ENCODE data around the gene KCNJ6. TPM values are rescaled to one million over a fixed set of nuclear protein-coding genes. Genes with fewer than 3 reads are reported as not detected.
A peak's percentile ranks its signal among the peaks of the same experiment; 100 is the strongest.

Gene KCNJ6
- total and polyA plus RNA-seq, 8 donors, result 0.03 to 0.28 (median 0.17) TPM

- H3K27ac ChIP-seq, result no peak overlapping the region
- DNase-seq (no peak), ATAC-seq (no peak)
- no peaks in the 10 kb centered on the region for H3K9me3 ChIP-seq
- peaks cover 0 to 11% of the 10 kb centered on the region in 2 donors for H3K4me1 ChIP-seq
- no peaks in the 10 kb centered on the region for H3K36me3 ChIP-seq
- intact Hi-C loops (cut with DNase I), result no loop called here
- no peak for TF ChIP-seq CTCF (IDR thresholded peaks at IDR 0.05)
- H3K4me3 ChIP-seq, result no peak overlapping the region
- no peaks in the 10 kb centered on the region for H3K27me3 ChIP-seq
Measured at GRCh38 chr21:37869661-37870060, 46.6 kb downstream of the KCNJ6 start.

GRCh38 chr21:37868446-37869295 is 47.6 kb downstream of the KCNJ6 start:
- TF ChIP-seq CTCF (IDR thresholded peaks at IDR 0.05), result no peak
- Histone ChIP-seq H3K4me1 (peaks cover 0 to 20% of the 10 kb centered on the region in 2 donors), H3K36me3 (no peaks in the 10 kb centered on the region), H3K9me3 (no peaks in the 10 kb centered on the region), H3K27me3 (no peaks in the 10 kb centered on the region), H3K27ac (no peak overlapping the region), H3K4me3 (no peak overlapping the region)
- ATAC-seq, result no peak
- intact Hi-C loops (cut with DNase I), result no loop called here
- no peak for DNase-seq

- intact Hi-C loops (cut with DNase I), result no loop called here
- Histone ChIP-seq H3K4me1 (peaks cover 0 to 29% of the 10 kb centered on the region in 2 donors), H3K27me3 (no peaks in the 10 kb centered on the region), H3K36me3 (no peaks in the 10 kb centered on the region), H3K27ac (peak overlapping the region in 1 of 2 donors; percentile 82), H3K9me3 (no peaks in the 10 kb centered on the region), H3K4me3 (no peak overlapping the region)
- DNase-seq, result peak in 1 of 4 donors; percentile 43
- ATAC-seq, result peak; percentile 80
- TF ChIP-seq CTCF (IDR thresholded peaks at IDR 0.05), result no peak
Measured at GRCh38 chr21:37866027-37866426, 50.2 kb downstream of the KCNJ6 start.

GRCh38 chr21:37865156-37865555 is 51.1 kb downstream of the KCNJ6 start:
- DNase-seq (no peak), ATAC-seq (no peak)
- intact Hi-C loops (cut with DNase I), result no loop called here
- Histone ChIP-seq H3K4me3 (no peak overlapping the region), H3K9me3 (no peaks in the 10 kb centered on the region), H3K27ac (peak overlapping the region in 1 of 2 donors; percentile 82), H3K36me3 (no peaks in the 10 kb centered on the region), H3K4me1 (peaks cover 0 to 29% of the 10 kb centered on the region in 2 donors), H3K27me3 (no peaks in the 10 kb centered on the region)
- no peak for TF ChIP-seq CTCF (IDR thresholded peaks at IDR 0.05)

GRCh38 chr21:37863842-37864241 is 52.4 kb downstream of the KCNJ6 start:
- ATAC-seq (peak; percentile 36), DNase-seq (peak in 2 of 4 donors; percentile 53 to 62)
- H3K9me3 ChIP-seq, result no peaks in the 10 kb centered on the region
- TF ChIP-seq CTCF (IDR thresholded peaks at IDR 0.05), result no peak
- no peaks in the 10 kb centered on the region for H3K27me3 ChIP-seq
- peak overlapping the region in 1 of 2 donors; percentile 15 for H3K27ac ChIP-seq
- peaks cover 0 to 29% of the 10 kb centered on the region in 2 donors for H3K4me1 ChIP-seq
- no peaks in the 10 kb centered on the region for H3K36me3 ChIP-seq
- H3K4me3 ChIP-seq, result no peak overlapping the region
- intact Hi-C loops (cut with DNase I), result no loop called here
